ENCODE results near the gene EIF4H. TPM values are rescaled to one million over a fixed set of nuclear protein-coding genes. Genes with fewer than 3 reads are reported as not detected.
"Not testable (repeated sequence)": the region's sequence is repeated elsewhere in the genome, so short reads cannot be mapped to it uniquely, and the experiment has no call there.

EIF4H gene
- total and polyA plus RNA-seq, 9 of the 15 experiments (the other 6 are each of a cell fraction or from before 2014, with no cell fraction given) = 11.0 to 435 (median 319) TPM

DNA sequence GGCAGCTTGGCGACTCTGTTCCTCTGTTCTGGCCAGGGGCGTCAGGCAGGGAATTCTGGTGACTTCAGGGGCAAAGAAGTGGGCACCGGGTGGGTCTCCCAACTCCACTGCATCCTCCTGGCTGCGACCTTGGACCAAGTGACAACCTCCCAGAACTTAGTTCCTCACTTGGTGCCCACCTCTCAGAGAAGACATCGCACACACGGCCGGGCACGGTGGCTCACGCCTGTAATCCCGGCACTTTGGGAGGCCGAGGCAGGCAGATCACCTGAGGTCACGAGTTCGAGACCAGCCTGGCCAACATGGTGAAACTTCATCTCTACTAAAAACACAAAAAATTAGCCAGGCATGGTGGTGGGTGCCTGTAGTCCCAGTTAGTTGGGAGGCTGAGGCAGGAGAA lies 50.8 kb downstream of the EIF4H start:
- peaks cover 0 to 19% of the 10 kb centered on the region in 2 experiments; a peak in 3 of 5 replicates for H3K4me1 ChIP-seq (replicated peaks in 1 of 2; ENCODE audit: control insufficient read depth in 2 of 2, insufficient read depth in 2 of 2, low read length in 2 of 2)
- TF ChIP-seq BCOR (IDR thresholded peaks at IDR 0.05) = peak; percentile 26; the same call in 1 of the 2 replicates
- CTCF ChIA-PET (ENCODE audit: low intra/inter-chr PET ratio); H2AFZ ChIP-seq (ENCODE audit: low read depth, low read length); BruUV-seq (replicated peaks); H3K4me3 ChIP-seq; FAIRE-seq; ATAC-seq; H3K4me2 ChIP-seq (ENCODE audit: insufficient read depth, low read length); POLR2A ChIA-PET; H3K27ac ChIP-seq (ENCODE audit: extremely low read depth, low read depth, low read length); in situ Hi-C loops (cut with MboI); H3K9me3 ChIP-seq (replicated peaks; ENCODE audit: control insufficient read depth, insufficient read depth, low read depth, low read length); H3K27me3 ChIP-seq (ENCODE audit: control insufficient read depth in 2 of 2, insufficient read depth in 2 of 2, low read length in 2 of 2); H3K9me1 ChIP-seq (ENCODE audit: control insufficient read depth, insufficient read depth, low read length); intact Hi-C loops (cut with micrococcal nuclease); H3K79me2 ChIP-seq (ENCODE audit: control insufficient read depth, insufficient read depth, low read length); H4K20me1 ChIP-seq (replicated peaks; ENCODE audit: control insufficient read depth, insufficient read depth, low read length); DNase-seq (ENCODE audit: extremely low read depth in 1 of 4, low spot score in 3 of 4): not testable (repeated sequence)
- peak overlapping the region in 1 of 2 experiments; percentile 29; a peak in 1 of 4 replicates for H3K9ac ChIP-seq (ENCODE audit: insufficient read depth in 1 of 2, low read depth in 2 of 2, low read length in 2 of 2)
- H3K36me3 ChIP-seq (ENCODE audit: control insufficient read depth, insufficient read depth, low read length) = peaks cover 40% of the 10 kb centered on the region; the same call in 2 of the 3 replicates
- 89% methylated on average over 13 of the region's 13 CpGs for WGBS (ENCODE audit: insufficient coverage, low coverage, missing lambda C conversion rate)

DNA sequence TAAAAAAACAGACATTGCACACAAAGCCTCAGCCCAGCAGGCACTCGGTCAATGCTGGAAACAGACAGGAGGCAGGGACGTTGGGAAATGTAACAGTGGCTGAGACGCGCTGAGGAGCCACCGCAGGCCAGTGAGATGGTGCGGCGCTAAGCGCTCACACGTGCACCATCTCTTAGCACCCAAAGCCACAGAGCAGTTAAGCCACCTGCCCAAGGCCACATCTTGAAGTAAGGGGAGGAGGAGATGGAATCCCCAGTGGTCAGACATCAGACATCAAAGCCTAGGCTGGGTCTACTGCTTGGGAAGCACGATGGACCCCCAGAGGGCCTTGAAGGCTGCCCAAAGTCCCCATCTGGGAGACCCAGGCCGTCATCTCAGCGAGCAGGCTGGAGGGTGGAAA lies 51.2 kb downstream of the EIF4H start:
- Histone ChIP-seq H3K9me3 (replicated peaks; ENCODE audit: control insufficient read depth, insufficient read depth, low read depth, low read length) (no peaks in the 10 kb centered on the region), H3K9ac (ENCODE audit: insufficient read depth in 1 of 2, low read depth in 2 of 2, low read length in 2 of 2) (0 out of 4 replicates have a peak overlapping the region, but pooled peaks of 1 of the 2 experiments have one; percentile 2), H3K36me3 (ENCODE audit: control insufficient read depth, insufficient read depth, low read length) (peaks cover 43% of the 10 kb centered on the region; the same call in 2 of the 3 replicates), H3K4me2 (ENCODE audit: insufficient read depth, low read length) (no peak overlapping the region), H2AFZ (ENCODE audit: low read depth, low read length) (no peak overlapping the region), H4K20me1 (replicated peaks; ENCODE audit: control insufficient read depth, insufficient read depth, low read length) (peaks cover 4% of the 10 kb centered on the region; the same call in 1 of the 2 replicates), H3K4me3 (no peak overlapping the region), H3K4me1 (replicated peaks in 1 of 2; ENCODE audit: control insufficient read depth in 2 of 2, insufficient read depth in 2 of 2, low read length in 2 of 2) (peaks cover 0 to 14% of the 10 kb centered on the region in 2 experiments; a peak in 3 of 5 replicates), H3K9me1 (ENCODE audit: control insufficient read depth, insufficient read depth, low read length) (no peaks in the 10 kb centered on the region), H3K79me2 (ENCODE audit: control insufficient read depth, insufficient read depth, low read length) (no peaks in the 10 kb centered on the region), H3K27me3 (ENCODE audit: control insufficient read depth in 2 of 2, insufficient read depth in 2 of 2, low read length in 2 of 2) (no peaks in the 10 kb centered on the region), H3K27ac (ENCODE audit: extremely low read depth, low read depth, low read length) (no peak overlapping the region)
- no TSS peak for BruUV-seq (replicated peaks)
- in situ Hi-C loops (cut with MboI) (no loop called here), intact Hi-C loops (cut with micrococcal nuclease) (no loop called here)
- ChIA-PET POLR2A (no interaction called here), CTCF (ENCODE audit: low intra/inter-chr PET ratio) (no interaction called here)
- ATAC-seq = no peak
- DNase-seq (ENCODE audit: extremely low read depth in 1 of 4, low spot score in 3 of 4) = no peak
- FAIRE-seq = no peak
- WGBS (ENCODE audit: insufficient coverage, low coverage, missing lambda C conversion rate) = 83% methylated on average over 12 of the region's 12 CpGs
- TF ChIP-seq ZFX (CRISPR knock-in tag; IDR thresholded peaks at IDR 0.05) (no peak), GABPA (tag; conservative IDR thresholded peaks at IDR 0.05; ENCODE audit: low read depth) (no peak), CEBPG (CRISPR knock-in tag; IDR thresholded peaks at IDR 0.05) (no peak), CEBPG (tag; conservative IDR thresholded peaks at IDR 0.05 in 1 of 2, IDR thresholded peaks at IDR 0.05 in 1 of 2) (no peak), BRD9 (IDR thresholded peaks at IDR 0.05; ENCODE audit: low read depth, partially characterized antibody) (no peak), RBFOX2 (IDR thresholded peaks at IDR 0.05; ENCODE audit: low read depth, low read length) (0 out of 2 replicates have a peak, but pooled peaks have one; percentile 22), KHSRP (IDR thresholded peaks at IDR 0.05) (no peak), RNF2 (IDR thresholded peaks at IDR 0.05) (no peak), LEF1 (IDR thresholded peaks at IDR 0.05) (no peak), ZNF174 (CRISPR knock-in tag; IDR thresholded peaks at IDR 0.05) (no peak)
- TF ChIP-seq, protein P1, sequence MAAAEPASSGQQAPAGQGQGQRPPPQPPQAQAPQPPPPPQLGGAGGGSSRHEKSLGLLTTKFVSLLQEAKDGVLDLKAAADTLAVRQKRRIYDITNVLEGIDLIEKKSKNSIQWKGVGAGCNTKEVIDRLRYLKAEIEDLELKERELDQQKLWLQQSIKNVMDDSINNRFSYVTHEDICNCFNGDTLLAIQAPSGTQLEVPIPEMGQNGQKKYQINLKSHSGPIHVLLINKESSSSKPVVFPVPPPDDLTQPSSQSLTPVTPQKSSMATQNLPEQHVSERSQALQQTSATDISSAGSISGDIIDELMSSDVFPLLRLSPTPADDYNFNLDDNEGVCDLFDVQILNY (CRISPR knock-in tag; IDR thresholded peaks at IDR 0.05) = no peak
- TF ChIP-seq, protein P2, sequence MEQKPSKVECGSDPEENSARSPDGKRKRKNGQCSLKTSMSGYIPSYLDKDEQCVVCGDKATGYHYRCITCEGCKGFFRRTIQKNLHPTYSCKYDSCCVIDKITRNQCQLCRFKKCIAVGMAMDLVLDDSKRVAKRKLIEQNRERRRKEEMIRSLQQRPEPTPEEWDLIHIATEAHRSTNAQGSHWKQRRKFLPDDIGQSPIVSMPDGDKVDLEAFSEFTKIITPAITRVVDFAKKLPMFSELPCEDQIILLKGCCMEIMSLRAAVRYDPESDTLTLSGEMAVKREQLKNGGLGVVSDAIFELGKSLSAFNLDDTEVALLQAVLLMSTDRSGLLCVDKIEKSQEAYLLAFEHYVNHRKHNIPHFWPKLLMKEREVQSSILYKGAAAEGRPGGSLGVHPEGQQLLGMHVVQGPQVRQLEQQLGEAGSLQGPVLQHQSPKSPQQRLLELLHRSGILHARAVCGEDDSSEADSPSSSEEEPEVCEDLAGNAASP (IDR thresholded peaks at IDR 0.05) = no peak
- TF ChIP-seq, protein P3, sequence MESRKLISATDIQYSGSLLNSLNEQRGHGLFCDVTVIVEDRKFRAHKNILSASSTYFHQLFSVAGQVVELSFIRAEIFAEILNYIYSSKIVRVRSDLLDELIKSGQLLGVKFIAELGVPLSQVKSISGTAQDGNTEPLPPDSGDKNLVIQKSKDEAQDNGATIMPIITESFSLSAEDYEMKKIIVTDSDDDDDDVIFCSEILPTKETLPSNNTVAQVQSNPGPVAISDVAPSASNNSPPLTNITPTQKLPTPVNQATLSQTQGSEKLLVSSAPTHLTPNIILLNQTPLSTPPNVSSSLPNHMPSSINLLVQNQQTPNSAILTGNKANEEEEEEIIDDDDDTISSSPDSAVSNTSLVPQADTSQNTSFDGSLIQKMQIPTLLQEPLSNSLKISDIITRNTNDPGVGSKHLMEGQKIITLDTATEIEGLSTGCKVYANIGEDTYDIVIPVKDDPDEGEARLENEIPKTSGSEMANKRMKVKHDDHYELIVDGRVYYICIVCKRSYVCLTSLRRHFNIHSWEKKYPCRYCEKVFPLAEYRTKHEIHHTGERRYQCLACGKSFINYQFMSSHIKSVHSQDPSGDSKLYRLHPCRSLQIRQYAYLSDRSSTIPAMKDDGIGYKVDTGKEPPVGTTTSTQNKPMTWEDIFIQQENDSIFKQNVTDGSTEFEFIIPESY (CRISPR knock-in tag; IDR thresholded peaks at IDR 0.05) = peak; percentile 94

All from K562 (cell line).